HG02798 (cell line): ENCODE measurements around the gene AP4E1.
"Not testable (repeated sequence)": the region's sequence is repeated elsewhere in the genome, so short reads cannot be mapped to it uniquely, and the experiment has no call there.

Experiments
- ATAC-seq: cut with Tn5 transposase; IDR thresholded peaks from one replicate; pipeline ENCODE4 v1.9.1; 2021; ENCODE audit warnings: mild to moderate bottlenecking; ENCODE audit not compliant: unreplicated experiment, poor library complexity

Gene AP4E1

GRCh38 chr15:50939911-50940310 lies 31.4 kb downstream of the AP4E1 start:
- no peak for ATAC-seq

DNA sequence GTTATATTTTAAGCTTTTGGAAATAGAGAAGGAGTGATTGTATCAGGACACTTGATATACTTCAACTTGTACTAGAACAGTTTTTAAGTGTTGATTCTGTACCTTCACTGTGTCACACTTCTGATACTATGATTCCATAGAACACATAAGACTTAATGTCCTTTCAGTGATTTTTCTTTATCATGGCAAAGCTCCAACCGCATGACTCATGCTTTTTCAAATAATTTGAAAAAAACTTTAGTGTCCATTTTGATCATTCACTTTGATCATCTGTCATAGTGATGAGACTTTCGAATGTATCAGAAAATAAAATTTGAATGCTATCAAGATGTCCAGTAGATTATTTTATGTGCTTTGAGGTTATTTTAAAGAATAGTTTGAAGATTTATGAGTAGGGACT lies 32.0 kb downstream of the AP4E1 start:
- ATAC-seq, result no peak

- no peak for ATAC-seq
Observed at GRCh38 chr15:50943638-50944037, 35.2 kb downstream of the AP4E1 start.

DNA sequence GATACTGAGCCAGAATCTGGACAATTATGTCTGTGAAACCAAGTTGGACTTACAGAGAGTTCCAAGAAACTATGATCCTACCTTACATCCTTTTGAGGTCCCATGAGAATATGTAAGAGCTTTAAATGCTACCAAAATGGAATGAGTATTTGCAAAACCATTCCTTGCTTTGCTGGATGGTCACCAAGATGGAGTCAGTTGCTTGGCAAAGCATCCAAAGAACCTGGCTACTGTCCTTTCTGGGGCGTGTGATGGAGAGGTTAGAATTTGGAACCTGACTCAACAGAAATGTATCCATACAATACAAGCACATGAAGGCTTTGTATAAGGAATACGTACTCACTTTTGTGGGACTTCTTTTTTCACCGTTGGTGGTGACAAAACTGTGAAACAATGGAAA lies 36.2 kb downstream of the AP4E1 start:
- no peak for ATAC-seq

- no peak for ATAC-seq
Observed at GRCh38 chr15:50945725-50946124, 37.2 kb downstream of the AP4E1 start.

- not testable (repeated sequence) for ATAC-seq
Observed at GRCh38 chr15:50950745-50951144, 42.3 kb downstream of the AP4E1 start.

GRCh38 chr15:50953302-50953701 lies 44.8 kb downstream of the AP4E1 start:
- no peak for ATAC-seq

GRCh38 chr15:50954837-50955236 lies 46.4 kb downstream of the AP4E1 start:
- not testable (repeated sequence) for ATAC-seq

DNA sequence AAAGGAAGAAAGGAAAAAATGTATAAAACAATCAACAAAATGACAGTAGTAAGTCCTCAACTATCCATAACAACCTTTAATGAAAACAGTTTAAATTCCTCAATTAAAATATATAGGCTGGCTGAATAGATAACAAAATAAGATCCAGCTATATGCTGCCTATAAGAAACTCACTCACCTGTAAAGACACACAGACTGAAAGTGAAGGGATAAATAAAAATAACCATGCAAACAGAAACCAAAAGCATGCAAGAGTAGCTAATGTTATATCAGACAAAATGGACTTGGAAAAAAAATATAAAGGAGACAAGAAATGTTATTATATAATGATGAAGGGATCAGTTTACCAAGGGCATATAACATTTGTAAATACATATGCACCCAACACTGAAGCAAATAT lies 51.2 kb downstream of the AP4E1 start:
- ATAC-seq, result no peak

GRCh38 chr15:50964075-50964474 lies 55.6 kb downstream of the AP4E1 start:
- ATAC-seq, result no peak

- ATAC-seq, result no peak
Observed at GRCh38 chr15:50968353-50968752, 59.9 kb downstream of the AP4E1 start.

DNA sequence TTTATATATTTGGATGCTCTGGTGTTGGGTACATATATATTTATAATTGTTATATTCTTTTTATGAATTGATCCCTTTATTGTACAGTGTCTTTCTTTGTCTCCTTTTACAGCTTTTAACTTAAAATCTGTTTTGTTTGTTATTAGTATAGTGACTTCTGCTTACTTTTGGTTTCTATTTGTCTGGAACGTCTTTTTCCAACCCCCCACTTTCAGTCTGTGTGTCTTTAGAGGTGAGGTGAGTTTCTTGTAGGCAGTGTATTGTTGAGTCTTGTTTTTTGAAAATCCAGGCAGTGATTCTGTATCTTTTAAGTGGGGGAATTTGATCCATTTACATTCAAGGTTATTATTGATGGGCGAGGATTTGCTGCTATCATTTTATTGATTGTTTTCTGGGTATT lies 62.0 kb downstream of the AP4E1 start:
- no peak for ATAC-seq

DNA sequence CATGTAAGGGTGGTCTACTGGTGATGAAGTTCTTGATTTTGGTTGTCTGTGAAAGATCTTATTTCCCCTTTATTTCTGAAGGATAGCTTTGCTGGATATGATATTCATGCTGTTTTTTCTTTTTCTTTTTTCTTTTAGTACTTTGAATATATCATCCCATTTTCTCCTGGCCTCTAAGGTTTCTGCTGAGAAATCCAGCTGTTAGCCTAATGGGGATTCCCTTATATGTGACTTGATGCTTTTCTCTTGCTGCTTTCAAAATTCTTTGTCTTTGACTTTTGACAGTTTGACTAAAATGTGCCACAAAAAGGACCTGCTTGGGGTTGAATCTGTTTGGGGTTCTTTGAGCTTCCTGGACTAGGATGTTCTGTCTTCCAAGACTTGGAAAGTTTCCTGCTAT lies 62.6 kb downstream of the AP4E1 start:
- ATAC-seq, result no peak

DNA sequence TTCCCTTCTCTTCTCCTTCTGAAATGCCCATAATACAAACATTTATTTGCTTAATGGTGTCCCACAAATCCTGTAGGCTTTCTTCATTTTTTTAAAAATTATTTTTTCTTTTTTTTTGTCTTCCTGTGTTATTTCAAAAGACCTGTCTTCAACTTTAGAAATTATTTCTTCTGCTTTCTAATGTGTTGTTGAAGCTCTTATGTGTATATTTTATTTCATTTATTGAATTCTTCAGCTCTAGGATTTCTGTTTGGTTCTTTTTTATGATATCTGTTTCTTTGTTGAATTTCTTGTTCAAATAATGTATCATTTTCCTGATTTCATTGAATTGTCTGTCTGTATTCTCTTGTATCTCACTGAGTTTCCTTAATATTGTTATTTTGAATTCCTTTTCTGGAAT lies 63.1 kb downstream of the AP4E1 start:
- ATAC-seq, result no peak

GRCh38 chr15:50973605-50974004 lies 65.1 kb downstream of the AP4E1 start:
- no peak for ATAC-seq

DNA sequence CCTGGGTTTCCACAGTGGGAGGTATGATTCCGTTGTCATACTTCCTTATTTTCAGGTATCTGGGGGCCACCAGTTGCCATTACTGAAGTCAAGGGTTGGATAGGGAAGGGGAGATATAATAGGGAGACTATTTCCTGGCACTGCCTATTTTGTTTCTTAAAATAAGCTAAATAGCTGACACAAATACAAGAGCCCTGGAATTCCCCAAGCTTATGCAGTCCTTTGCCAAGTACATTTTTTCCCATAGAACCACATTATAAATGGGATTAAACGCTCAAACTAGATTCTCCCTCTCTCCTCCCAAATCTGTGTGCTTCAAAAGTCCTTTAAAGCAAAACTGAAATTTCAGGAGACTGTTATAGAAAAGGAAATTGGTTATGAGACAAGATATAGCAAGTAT lies 68.7 kb downstream of the AP4E1 start:
- no peak for ATAC-seq

GRCh38 chr15:50978580-50978979 lies 70.1 kb downstream of the AP4E1 start:
- no peak for ATAC-seq

DNA sequence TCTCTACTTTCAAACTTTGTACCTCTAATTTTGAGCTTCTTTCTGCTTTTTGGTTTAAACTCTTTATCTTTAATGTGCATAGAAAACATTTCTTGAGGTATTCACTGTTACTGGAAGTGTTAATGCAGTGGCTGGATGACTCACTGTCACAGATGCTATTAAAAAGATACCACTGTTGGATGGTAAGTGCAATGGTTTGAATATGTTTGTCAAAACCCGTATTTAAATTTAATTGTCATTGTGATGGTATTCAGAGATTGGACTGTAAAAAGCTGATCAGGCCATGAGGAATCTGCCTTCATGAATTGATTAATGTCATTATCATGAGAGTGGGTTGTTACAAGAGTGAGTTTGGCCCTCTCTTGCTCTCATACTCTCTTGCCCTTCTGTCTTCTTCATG lies 70.6 kb downstream of the AP4E1 start:
- ATAC-seq, result no peak

DNA sequence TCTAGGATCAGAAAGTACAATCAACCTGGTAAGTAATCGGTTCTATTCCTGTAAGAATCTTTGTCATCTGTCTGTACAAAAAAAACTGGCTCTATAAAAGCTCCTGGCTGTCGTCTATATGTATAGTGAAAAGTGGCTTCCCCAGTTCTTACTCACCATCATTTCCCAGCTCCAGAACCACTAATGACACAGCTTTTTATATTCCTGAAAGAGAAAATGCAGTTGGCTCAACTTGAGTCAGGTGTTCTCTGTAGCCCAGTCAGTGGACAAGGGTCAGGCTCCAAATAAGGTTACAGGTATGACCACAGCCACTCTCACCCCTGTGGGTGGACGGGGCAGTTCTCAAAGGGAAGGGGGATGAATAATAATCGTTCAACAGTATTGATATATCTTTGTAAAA lies 85.1 kb downstream of the AP4E1 start:
- ATAC-seq, result no peak

GRCh38 chr15:50996641-50997040 lies 88.2 kb downstream of the AP4E1 start:
- no peak for ATAC-seq

DNA sequence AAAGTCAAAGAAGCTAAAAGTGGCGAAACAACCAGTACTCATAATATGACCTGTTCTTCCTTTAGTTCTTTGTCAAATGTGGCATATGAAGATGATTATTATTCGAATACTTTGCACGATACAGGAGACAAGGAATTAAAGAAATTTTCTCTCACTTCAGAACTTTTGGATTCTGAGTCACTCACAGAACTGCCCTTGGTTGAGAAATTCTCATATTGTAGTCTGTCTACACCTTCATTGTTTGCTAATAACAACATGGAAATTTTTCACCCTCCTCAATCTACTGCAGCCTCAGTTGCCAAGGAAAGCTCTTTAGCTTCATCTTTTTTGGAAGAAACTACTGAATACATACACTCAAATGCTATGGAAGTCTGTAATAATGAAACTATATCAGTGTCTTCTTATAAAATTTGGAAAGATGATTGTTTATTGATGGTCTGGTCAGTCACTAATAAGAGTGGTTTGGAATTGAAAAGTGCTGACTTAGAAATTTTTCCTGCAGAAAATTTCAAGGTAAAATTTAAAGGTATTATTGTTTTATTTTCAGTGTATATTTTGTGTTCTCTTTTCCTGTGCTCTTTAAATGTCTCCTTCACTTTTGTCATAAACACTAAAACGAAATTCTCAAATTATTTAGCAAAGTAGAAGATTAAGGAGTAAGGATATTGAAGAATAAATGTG lies 89.0 kb downstream of the AP4E1 start:
- no peak for ATAC-seq

GRCh38 chr15:51004103-51004551 lies 95.6 kb downstream of the AP4E1 start:
- no peak for ATAC-seq
